SK-N-SH treated with all-trans-retinoic acid at 6 μM for 48 hours (cell line): Measurements from ENCODE around the gene RRP36.

Source experiments
- ATAC-seq: fragments of 200-7000 bp; cut with Tn5 transposase; 3 replicates; pipeline ENCODE4 v1.9.1; 2020; ENCODE audit warnings: mild to moderate bottlenecking, moderate library complexity
- ARNTL ChIP-seq: fragments of 450-650 bp; formaldehyde crosslinking; IDR thresholded peaks from 2 replicates; pipeline ENCODE4 v1.5.0; 2020; ENCODE audit warnings: low read depth, mild to moderate bottlenecking, moderate library complexity, borderline replicate concordance
- BACH2 ChIP-seq: fragments of 250-450 bp; sonication (Bioruptor Pico); IDR thresholded peaks from 2 replicates; pipeline ENCODE4 v1.9.0; 2021; ENCODE audit warnings: mild to moderate bottlenecking, borderline replicate concordance
- CREB5 ChIP-seq: fragments of 250-450 bp; sonication (Bioruptor Pico); IDR thresholded peaks from 2 replicates; pipeline ENCODE4 v1.5.1; 2020; ENCODE audit warnings: low read depth, mild to moderate bottlenecking, moderate library complexity
- CSDC2 ChIP-seq: fragments of 250-450 bp; sonication (Bioruptor Pico); IDR thresholded peaks from 2 replicates; pipeline ENCODE4 v1.5.0; 2020; ENCODE audit warnings: mild to moderate bottlenecking, moderate library complexity
- ESRRG ChIP-seq: fragments of 250-450 bp; sonication (Bioruptor Pico); IDR thresholded peaks from 2 replicates; pipeline ENCODE4 v1.6.1; 2021; ENCODE audit warnings: mild to moderate bottlenecking
- GLIS3 ChIP-seq: fragments of 250-450 bp; sonication (Bioruptor Pico); IDR thresholded peaks from 2 replicates; pipeline ENCODE4 v1.5.0; 2020; ENCODE audit warnings: mild to moderate bottlenecking, moderate library complexity
- ISL1 ChIP-seq: fragments of 250-450 bp; sonication (Bioruptor Pico); IDR thresholded peaks from 2 replicates; pipeline ENCODE4 v2.1.2; 2022; ENCODE audit warnings: mild to moderate bottlenecking, moderate library complexity
- OSR1 ChIP-seq: fragments of 250-450 bp; sonication (Bioruptor Pico); IDR thresholded peaks from 2 replicates; pipeline ENCODE4 v1.8.0; 2022; ENCODE audit warnings: moderate library complexity, mild to moderate bottlenecking, inconsistent platforms
- PATZ1 ChIP-seq: fragments of 250-450 bp; sonication (Bioruptor Pico); IDR thresholded peaks from 2 replicates; pipeline ENCODE4 v1.8.0; 2020; ENCODE audit warnings: mild to moderate bottlenecking, moderate library complexity, borderline replicate concordance
- POU6F1 ChIP-seq: fragments of 250-450 bp; sonication (Bioruptor Pico); IDR thresholded peaks from 2 replicates; pipeline ENCODE4 v1.8.0; 2021; ENCODE audit warnings: low read depth, mild to moderate bottlenecking, moderate library complexity, borderline replicate concordance
- PPARA ChIP-seq: fragments of 250-450 bp; sonication (Bioruptor Pico); IDR thresholded peaks from 2 replicates; pipeline ENCODE4 v1.5.0; 2020; ENCODE audit warnings: mild to moderate bottlenecking, borderline replicate concordance
- RARB ChIP-seq: fragments of 250-450 bp; sonication (Bioruptor Pico); IDR thresholded peaks from 2 replicates; pipeline ENCODE4 v1.8.0; 2021; ENCODE audit warnings: mild to moderate bottlenecking, moderate library complexity
- SNAI2 ChIP-seq: fragments of 250-450 bp; sonication (Bioruptor Pico); IDR thresholded peaks from 2 replicates; pipeline ENCODE4 v1.5.0; 2020; ENCODE audit warnings: mild to moderate bottlenecking, moderate library complexity
- TCF4 ChIP-seq: fragments of 250-450 bp; sonication (Bioruptor Pico); IDR thresholded peaks from 2 replicates; pipeline ENCODE4 v1.8.0; 2021; ENCODE audit warnings: mild to moderate bottlenecking, moderate library complexity, borderline replicate concordance
- TOX ChIP-seq: fragments of 250-450 bp; sonication (Bioruptor Pico); IDR thresholded peaks from 2 replicates; pipeline ENCODE4 v1.8.0; 2021; ENCODE audit warnings: mild to moderate bottlenecking, moderate library complexity, borderline replicate concordance
- TSHZ2 ChIP-seq: fragments of 250-450 bp; sonication (Bioruptor Pico); IDR thresholded peaks from 2 replicates; pipeline ENCODE4 v1.5.0; 2020; ENCODE audit warnings: mild to moderate bottlenecking, moderate library complexity
- ZFP3 ChIP-seq: fragments of 250-450 bp; sonication (Bioruptor Pico); IDR thresholded peaks from 2 replicates; pipeline ENCODE4 v1.5.0; 2020; ENCODE audit warnings: mild to moderate bottlenecking, moderate library complexity
- ZFP30 ChIP-seq: fragments of 450-650 bp; formaldehyde crosslinking; IDR thresholded peaks from 2 replicates; pipeline ENCODE4 v1.5.0; 2022; ENCODE audit warnings: mild to moderate bottlenecking, moderate library complexity
- ZNF565 ChIP-seq: fragments of 450-650 bp; formaldehyde crosslinking; conservative IDR thresholded peaks from 2 replicates; pipeline ENCODE4 v1.5.0; 2020; ENCODE audit warnings: low read depth, mild to moderate bottlenecking, moderate library complexity
- ZNF70 ChIP-seq: fragments of 450-650 bp; formaldehyde crosslinking; IDR thresholded peaks from 2 replicates; pipeline ENCODE4 v1.5.0; 2020; ENCODE audit warnings: mild to moderate bottlenecking, moderate library complexity
- ZNF8 ChIP-seq: fragments of 450-650 bp; formaldehyde crosslinking; IDR thresholded peaks from 2 replicates; pipeline ENCODE4 v1.5.0; 2020; ENCODE audit warnings: mild to moderate bottlenecking, moderate library complexity
- TF ChIP-seq, protein P1 (sequence below): fragments of 250-450 bp; sonication (Bioruptor Pico); IDR thresholded peaks from 2 replicates; pipeline ENCODE4 v1.5.1; 2021; ENCODE audit warnings: mild to moderate bottlenecking, moderate library complexity

RRP36 gene

DNA sequence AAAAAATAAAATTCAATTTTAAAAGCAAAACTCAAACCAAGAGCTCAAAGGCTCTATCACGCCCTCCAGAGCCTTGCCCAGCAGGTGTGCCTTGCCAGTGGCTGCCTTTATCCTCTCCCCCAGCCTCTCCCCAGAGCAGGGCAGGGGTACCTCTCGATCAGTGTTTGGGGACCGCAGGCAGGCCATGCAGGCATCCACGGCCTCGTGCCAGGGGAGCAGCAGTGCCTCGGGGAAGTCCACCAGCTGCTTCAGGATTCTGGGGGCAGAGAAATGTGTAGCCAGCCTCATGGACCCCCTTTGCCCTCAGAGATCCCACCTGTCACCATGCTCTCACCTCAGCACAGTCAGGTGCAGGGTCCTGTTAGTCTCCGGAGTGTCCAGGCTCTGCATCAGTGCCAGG is 26.6 kb downstream of the RRP36 start:
- no peak for ATAC-seq
- TF ChIP-seq PPARA (no peak), CSDC2 (CRISPR knock-in tag) (no peak), ISL1 (CRISPR knock-in tag) (no peak), ZFP30 (no peak), CREB5 (no peak), GLIS3 (CRISPR knock-in tag) (no peak), ARNTL (CRISPR knock-in tag) (no peak), RARB (no peak), BACH2 (CRISPR knock-in tag) (no peak), ZNF70 (CRISPR knock-in tag) (no peak), TSHZ2 (CRISPR knock-in tag) (no peak), ZFP3 (CRISPR knock-in tag) (no peak), ESRRG (CRISPR knock-in tag) (no peak), POU6F1 (CRISPR knock-in tag) (no peak)

DNA sequence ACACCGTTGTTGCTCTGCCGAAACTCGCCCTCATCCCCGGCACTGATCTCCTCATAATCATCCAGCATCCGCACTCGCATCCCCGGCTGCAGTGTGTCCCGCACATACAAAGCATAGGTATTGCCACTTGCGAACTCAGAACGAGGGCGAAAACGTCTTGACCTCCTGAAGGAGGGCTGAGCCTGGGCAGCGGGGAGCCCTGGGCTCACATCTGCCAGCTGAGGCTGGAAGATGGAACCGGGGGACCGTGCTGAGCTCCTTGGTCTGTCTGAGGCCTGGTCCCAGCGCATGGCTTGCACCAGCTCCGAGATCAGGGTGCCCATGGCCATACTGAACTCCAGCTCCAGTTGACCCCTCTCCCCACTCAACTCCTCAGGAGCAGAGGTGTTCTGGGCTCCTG is 29.6 kb downstream of the RRP36 start:
- no peak for ATAC-seq
- TF ChIP-seq PPARA, result no peak
- TF ChIP-seq ESRRG (CRISPR knock-in tag), result no peak
- TF ChIP-seq ZFP30, result no peak
- TF ChIP-seq ZFP3 (CRISPR knock-in tag), result no peak
- TF ChIP-seq TCF4, result no peak
- TF ChIP-seq CREB5, result no peak
- no peak for TF ChIP-seq TOX (CRISPR knock-in tag)

DNA sequence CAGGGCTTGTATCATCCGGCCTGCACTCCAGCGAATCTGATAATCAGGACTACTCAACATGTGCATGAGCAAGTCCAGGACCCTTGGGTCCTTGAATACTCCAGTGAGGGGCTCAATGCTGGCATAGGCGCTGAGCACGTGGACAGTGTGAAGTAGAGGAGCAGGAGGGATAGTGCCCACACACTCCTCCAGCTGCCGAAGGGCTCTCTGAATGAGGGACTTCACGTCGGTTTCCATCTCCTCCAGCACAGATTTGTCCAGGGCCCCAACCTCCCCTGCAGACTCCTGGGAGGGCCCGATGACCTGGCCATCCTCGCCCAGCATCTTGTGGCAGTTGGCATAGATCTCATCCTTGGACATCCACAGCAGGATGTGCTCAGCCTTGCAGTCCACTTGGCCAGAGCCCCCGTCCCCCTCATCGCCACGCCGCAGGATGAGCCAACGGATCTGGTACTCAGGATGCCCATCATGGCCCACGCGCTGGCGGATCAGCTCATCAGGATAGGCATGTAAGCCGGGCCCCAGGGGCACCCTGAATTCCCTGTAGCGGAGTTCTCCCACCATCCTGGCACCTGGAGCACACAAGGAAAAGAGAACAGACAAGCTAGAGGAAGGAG is 30.9 kb downstream of the RRP36 start:
- ATAC-seq, result no peak
- TF ChIP-seq ZNF8 (CRISPR knock-in tag) (no peak), ISL1 (CRISPR knock-in tag) (no peak)

DNA sequence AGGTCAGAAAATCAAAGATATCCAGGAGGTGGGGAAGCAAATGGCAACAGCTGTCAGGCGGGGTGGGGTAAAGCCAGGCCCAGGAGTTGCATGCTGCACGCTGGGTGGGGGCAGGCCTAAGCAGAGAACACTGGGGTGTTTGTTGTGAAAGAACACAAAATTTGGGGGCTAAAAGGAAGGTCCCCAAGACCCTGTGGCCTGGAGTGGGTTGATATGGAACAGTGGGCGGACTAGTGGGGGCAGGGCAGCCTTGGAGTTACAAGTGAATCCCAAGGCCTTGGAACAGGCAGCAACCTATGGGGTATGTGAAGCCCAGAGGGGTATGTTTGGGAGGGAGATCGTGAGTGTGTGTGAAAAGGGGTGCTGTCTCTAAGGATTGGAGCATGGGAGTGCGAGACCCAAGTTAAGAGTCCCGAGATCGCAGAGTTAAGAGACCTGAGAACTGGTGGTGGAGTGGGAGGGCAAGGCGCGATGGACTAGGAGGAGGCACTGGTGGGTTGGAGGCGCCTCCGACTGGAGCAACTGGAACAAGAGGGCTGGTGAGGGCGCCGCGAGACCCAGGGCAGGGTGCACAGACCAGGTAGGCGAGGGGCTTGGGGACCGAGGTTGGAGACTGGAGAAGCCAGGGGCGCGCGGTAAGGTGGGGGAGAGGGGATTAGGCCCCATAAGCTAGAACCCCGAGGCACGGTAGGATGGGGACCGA is 31.6 kb downstream of the RRP36 start:
- TF ChIP-seq TCF4, result no peak
- no peak for TF ChIP-seq ZNF565
- no peak for TF ChIP-seq OSR1 (CRISPR knock-in tag)
- TF ChIP-seq ISL1 (CRISPR knock-in tag), result no peak
- no peak for TF ChIP-seq ZNF8 (CRISPR knock-in tag)
- TF ChIP-seq GLIS3 (CRISPR knock-in tag), result no peak
- TF ChIP-seq ZFP3 (CRISPR knock-in tag), result no peak
- TF ChIP-seq PATZ1, result no peak
- TF ChIP-seq ZFP30, result no peak
- TF ChIP-seq BACH2 (CRISPR knock-in tag), result no peak
- no peak for TF ChIP-seq ZNF70 (CRISPR knock-in tag)
- no peak for TF ChIP-seq TOX (CRISPR knock-in tag)
- no peak for TF ChIP-seq RARB
- no peak for TF ChIP-seq SNAI2 (CRISPR knock-in tag)
- TF ChIP-seq, protein P1, sequence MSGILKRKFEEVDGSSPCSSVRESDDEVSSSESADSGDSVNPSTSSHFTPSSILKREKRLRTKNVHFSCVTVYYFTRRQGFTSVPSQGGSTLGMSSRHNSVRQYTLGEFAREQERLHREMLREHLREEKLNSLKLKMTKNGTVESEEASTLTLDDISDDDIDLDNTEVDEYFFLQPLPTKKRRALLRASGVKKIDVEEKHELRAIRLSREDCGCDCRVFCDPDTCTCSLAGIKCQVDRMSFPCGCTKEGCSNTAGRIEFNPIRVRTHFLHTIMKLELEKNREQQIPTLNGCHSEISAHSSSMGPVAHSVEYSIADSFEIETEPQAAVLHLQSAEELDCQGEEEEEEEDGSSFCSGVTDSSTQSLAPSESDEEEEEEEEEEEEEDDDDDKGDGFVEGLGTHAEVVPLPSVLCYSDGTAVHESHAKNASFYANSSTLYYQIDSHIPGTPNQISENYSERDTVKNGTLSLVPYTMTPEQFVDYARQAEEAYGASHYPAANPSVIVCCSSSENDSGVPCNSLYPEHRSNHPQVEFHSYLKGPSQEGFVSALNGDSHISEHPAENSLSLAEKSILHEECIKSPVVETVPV, result no peak
- peak; percentile 53 for ATAC-seq
